ENCODE measurements around the gene FER. TPM values are rescaled to one million over a fixed set of nuclear protein-coding genes. Genes with fewer than 3 reads are reported as not detected.
A peak's percentile ranks its signal among the peaks of the same experiment; 100 is the strongest.

The FER gene
- polyA plus RNA-seq, 1 of the 3 experiments (the other 2 are of a cell fraction), result 1.8 TPM

DNA sequence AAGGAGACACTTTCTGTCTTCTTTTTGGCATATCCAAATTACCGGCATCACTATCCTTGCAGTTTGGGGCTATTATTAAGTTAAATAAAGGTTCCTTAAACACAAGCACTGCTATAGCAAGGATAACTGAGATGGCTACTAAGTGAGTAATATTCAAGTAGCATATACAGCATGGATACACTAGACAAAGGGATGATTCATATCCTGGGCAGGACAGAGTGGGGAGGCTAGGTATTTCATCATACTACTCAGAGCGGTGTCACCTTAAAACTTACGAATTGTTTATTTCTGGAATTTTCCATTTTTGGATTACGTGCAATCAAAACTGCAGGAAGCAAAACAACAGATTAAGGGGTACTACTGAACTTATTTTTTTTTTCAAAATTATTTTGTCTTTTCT lies 54.1 kb downstream of the FER start (continued):
- TF ChIP-seq, protein P1, sequence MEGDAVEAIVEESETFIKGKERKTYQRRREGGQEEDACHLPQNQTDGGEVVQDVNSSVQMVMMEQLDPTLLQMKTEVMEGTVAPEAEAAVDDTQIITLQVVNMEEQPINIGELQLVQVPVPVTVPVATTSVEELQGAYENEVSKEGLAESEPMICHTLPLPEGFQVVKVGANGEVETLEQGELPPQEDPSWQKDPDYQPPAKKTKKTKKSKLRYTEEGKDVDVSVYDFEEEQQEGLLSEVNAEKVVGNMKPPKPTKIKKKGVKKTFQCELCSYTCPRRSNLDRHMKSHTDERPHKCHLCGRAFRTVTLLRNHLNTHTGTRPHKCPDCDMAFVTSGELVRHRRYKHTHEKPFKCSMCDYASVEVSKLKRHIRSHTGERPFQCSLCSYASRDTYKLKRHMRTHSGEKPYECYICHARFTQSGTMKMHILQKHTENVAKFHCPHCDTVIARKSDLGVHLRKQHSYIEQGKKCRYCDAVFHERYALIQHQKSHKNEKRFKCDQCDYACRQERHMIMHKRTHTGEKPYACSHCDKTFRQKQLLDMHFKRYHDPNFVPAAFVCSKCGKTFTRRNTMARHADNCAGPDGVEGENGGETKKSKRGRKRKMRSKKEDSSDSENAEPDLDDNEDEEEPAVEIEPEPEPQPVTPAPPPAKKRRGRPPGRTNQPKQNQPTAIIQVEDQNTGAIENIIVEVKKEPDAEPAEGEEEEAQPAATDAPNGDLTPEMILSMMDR (IDR thresholded peaks at IDR 0.05), result no peak
- TF ChIP-seq RXRA (IDR thresholded peaks at IDR 0.05; ENCODE audit: borderline replicate concordance, low read depth) (no peak), NFIC (IDR thresholded peaks at IDR 0.05; ENCODE audit: borderline replicate concordance) (peak; percentile 10; the same call in 1 of the 2 replicates), NRF1 (IDR thresholded peaks at IDR 0.05; ENCODE audit: low read depth, low read length) (no peak), SMC3 (IDR thresholded peaks at IDR 0.05; ENCODE audit: low read depth, low read length) (no peak), MEF2A (IDR thresholded peaks at IDR 0.05; ENCODE audit: borderline replicate concordance, low read depth) (peak; percentile 55; the same call in 1 of the 2 replicates), TCF12 (IDR thresholded peaks at IDR 0.05) (peak; percentile 70), POLR2AphosphoS5 (IDR thresholded peaks at IDR 0.05; ENCODE audit: low read depth, low read length) (peak; percentile 58; the same call in 1 of the 2 replicates), FOSL2 (IDR thresholded peaks at IDR 0.05; ENCODE audit: borderline replicate concordance, low read depth) (peak; percentile 96), YY1 (IDR thresholded peaks at IDR 0.05; ENCODE audit: low read depth) (peak; percentile 22; the same call in 1 of the 2 replicates), MXI1 (IDR thresholded peaks at IDR 0.05; ENCODE audit: low read depth, low read length) (no peak), TEAD4 (IDR thresholded peaks at IDR 0.05; ENCODE audit: borderline replicate concordance, insufficient read depth) (peak; percentile 12; the same call in 1 of the 2 replicates), TAF1 (IDR thresholded peaks at IDR 0.05; ENCODE audit: borderline replicate concordance, low read depth, low read length) (peak; percentile 26; the same call in 1 of the 2 replicates)
- TF ChIP-seq, protein P2, sequence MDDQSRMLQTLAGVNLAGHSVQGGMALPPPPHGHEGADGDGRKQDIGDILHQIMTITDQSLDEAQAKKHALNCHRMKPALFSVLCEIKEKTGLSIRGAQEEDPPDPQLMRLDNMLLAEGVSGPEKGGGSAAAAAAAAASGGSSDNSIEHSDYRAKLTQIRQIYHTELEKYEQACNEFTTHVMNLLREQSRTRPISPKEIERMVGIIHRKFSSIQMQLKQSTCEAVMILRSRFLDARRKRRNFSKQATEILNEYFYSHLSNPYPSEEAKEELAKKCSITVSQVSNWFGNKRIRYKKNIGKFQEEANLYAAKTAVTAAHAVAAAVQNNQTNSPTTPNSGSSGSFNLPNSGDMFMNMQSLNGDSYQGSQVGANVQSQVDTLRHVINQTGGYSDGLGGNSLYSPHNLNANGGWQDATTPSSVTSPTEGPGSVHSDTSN (IDR thresholded peaks at IDR 0.05), result peak; percentile 83
- TF ChIP-seq, protein P3, sequence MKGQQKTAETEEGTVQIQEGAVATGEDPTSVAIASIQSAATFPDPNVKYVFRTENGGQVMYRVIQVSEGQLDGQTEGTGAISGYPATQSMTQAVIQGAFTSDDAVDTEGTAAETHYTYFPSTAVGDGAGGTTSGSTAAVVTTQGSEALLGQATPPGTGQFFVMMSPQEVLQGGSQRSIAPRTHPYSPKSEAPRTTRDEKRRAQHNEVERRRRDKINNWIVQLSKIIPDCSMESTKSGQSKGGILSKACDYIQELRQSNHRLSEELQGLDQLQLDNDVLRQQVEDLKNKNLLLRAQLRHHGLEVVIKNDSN (IDR thresholded peaks at IDR 0.05; ENCODE audit: borderline replicate concordance, low read depth), result no peak
- TF ChIP-seq, protein P4, sequence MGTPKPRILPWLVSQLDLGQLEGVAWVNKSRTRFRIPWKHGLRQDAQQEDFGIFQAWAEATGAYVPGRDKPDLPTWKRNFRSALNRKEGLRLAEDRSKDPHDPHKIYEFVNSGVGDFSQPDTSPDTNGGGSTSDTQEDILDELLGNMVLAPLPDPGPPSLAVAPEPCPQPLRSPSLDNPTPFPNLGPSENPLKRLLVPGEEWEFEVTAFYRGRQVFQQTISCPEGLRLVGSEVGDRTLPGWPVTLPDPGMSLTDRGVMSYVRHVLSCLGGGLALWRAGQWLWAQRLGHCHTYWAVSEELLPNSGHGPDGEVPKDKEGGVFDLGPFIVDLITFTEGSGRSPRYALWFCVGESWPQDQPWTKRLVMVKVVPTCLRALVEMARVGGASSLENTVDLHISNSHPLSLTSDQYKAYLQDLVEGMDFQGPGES (IDR thresholded peaks at IDR 0.05; ENCODE audit: low read depth, low read length), result no peak
- TF ChIP-seq, protein P5, sequence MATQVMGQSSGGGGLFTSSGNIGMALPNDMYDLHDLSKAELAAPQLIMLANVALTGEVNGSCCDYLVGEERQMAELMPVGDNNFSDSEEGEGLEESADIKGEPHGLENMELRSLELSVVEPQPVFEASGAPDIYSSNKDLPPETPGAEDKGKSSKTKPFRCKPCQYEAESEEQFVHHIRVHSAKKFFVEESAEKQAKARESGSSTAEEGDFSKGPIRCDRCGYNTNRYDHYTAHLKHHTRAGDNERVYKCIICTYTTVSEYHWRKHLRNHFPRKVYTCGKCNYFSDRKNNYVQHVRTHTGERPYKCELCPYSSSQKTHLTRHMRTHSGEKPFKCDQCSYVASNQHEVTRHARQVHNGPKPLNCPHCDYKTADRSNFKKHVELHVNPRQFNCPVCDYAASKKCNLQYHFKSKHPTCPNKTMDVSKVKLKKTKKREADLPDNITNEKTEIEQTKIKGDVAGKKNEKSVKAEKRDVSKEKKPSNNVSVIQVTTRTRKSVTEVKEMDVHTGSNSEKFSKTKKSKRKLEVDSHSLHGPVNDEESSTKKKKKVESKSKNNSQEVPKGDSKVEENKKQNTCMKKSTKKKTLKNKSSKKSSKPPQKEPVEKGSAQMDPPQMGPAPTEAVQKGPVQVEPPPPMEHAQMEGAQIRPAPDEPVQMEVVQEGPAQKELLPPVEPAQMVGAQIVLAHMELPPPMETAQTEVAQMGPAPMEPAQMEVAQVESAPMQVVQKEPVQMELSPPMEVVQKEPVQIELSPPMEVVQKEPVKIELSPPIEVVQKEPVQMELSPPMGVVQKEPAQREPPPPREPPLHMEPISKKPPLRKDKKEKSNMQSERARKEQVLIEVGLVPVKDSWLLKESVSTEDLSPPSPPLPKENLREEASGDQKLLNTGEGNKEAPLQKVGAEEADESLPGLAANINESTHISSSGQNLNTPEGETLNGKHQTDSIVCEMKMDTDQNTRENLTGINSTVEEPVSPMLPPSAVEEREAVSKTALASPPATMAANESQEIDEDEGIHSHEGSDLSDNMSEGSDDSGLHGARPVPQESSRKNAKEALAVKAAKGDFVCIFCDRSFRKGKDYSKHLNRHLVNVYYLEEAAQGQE (IDR thresholded peaks at IDR 0.05; ENCODE audit: low read depth, low read length), result no peak
